ENCODE measurements around the gene SLC35F1.

The SLC35F1 gene

GRCh38 chr6:118327237-118327636 lies 420.2 kb downstream of the SLC35F1 start:
- H3K27ac ChIP-seq, result no peak overlapping the region
- TF ChIP-seq ZFX (IDR thresholded peaks at IDR 0.05) (no peak), CTCF (conservative IDR thresholded peaks at IDR 0.05) (no peak)

GRCh38 chr6:118333772-118334171 lies 426.7 kb downstream of the SLC35F1 start:
- H3K27ac ChIP-seq, result no peak overlapping the region
- TF ChIP-seq ZFX (IDR thresholded peaks at IDR 0.05) (no peak), CTCF (conservative IDR thresholded peaks at IDR 0.05) (no peak)

- no peak overlapping the region for H3K27ac ChIP-seq
- TF ChIP-seq CTCF (conservative IDR thresholded peaks at IDR 0.05) (no peak), ZFX (IDR thresholded peaks at IDR 0.05) (no peak)
These were observed 427.6 kb downstream of the SLC35F1 start for GRCh38 chr6:118334634-118335033.

GRCh38 chr6:118335325-118335816 lies 428.3 kb downstream of the SLC35F1 start:
- TF ChIP-seq CTCF (conservative IDR thresholded peaks at IDR 0.05), result no peak
- no peak for TF ChIP-seq ZFX (IDR thresholded peaks at IDR 0.05)
- no peak overlapping the region for H3K27ac ChIP-seq

GRCh38 chr6:118344014-118344670 lies 437.1 kb downstream of the SLC35F1 start:
- no peak overlapping the region for H3K27ac ChIP-seq
- TF ChIP-seq CTCF (conservative IDR thresholded peaks at IDR 0.05), result no peak
- TF ChIP-seq ZFX (IDR thresholded peaks at IDR 0.05), result no peak

- TF ChIP-seq CTCF (conservative IDR thresholded peaks at IDR 0.05) (no peak), ZFX (IDR thresholded peaks at IDR 0.05) (no peak)
- H3K27ac ChIP-seq, result no peak overlapping the region
These were observed 443.9 kb downstream of the SLC35F1 start for GRCh38 chr6:118350881-118351430.

- TF ChIP-seq ZFX (IDR thresholded peaks at IDR 0.05) (no peak), CTCF (conservative IDR thresholded peaks at IDR 0.05) (no peak)
- no peak overlapping the region for H3K27ac ChIP-seq
These were observed 446.5 kb downstream of the SLC35F1 start for GRCh38 chr6:118353564-118353963.
